GM18502 (cell line): ENCODE results near the gene MYOM1.
A peak's percentile ranks its signal among the peaks of the same experiment; 100 is the strongest.
"Not testable (repeated sequence)": the region's sequence is repeated elsewhere in the genome, so short reads cannot be mapped to it uniquely, and the experiment has no call there.

Source experiments
- ATAC-seq: cut with Tn5 transposase; IDR thresholded peaks from one replicate; pipeline ENCODE4 v1.9.1; 2021; ENCODE audit warnings: mild to moderate bottlenecking; ENCODE audit not compliant: unreplicated experiment, poor library complexity

MYOM1 gene

GRCh38 chr18:3046216-3046808 is 173.5 kb downstream of the MYOM1 start:
- peak; percentile 70 for ATAC-seq

- ATAC-seq, result no peak
Observed at GRCh38 chr18:3044931-3045698, 174.7 kb downstream of the MYOM1 start.

GRCh38 chr18:3042379-3042778 is 177.4 kb downstream of the MYOM1 start:
- no peak for ATAC-seq

GRCh38 chr18:3041843-3042242 is 177.9 kb downstream of the MYOM1 start:
- no peak for ATAC-seq

GRCh38 chr18:3040881-3041280 is 178.9 kb downstream of the MYOM1 start:
- ATAC-seq, result no peak

- ATAC-seq, result no peak
Observed at GRCh38 chr18:3040173-3040572, 179.6 kb downstream of the MYOM1 start.

- peak; percentile 100 for ATAC-seq
Observed at GRCh38 chr18:3037423-3037915, 182.3 kb downstream of the MYOM1 start.

- ATAC-seq, result no peak
Observed at GRCh38 chr18:3036108-3036507, 183.7 kb downstream of the MYOM1 start.

- ATAC-seq, result no peak
Observed at GRCh38 chr18:3035635-3036034, 184.1 kb downstream of the MYOM1 start.

- ATAC-seq, result no peak
Observed at GRCh38 chr18:3032721-3033120, 187.0 kb downstream of the MYOM1 start.

GRCh38 chr18:3029215-3029952 is 190.4 kb downstream of the MYOM1 start:
- ATAC-seq, result no peak

GRCh38 chr18:3028115-3028514 is 191.7 kb downstream of the MYOM1 start:
- not testable (repeated sequence) for ATAC-seq

GRCh38 chr18:3027370-3027891 is 192.3 kb downstream of the MYOM1 start:
- ATAC-seq, result no peak

GRCh38 chr18:3025544-3025943 is 194.2 kb downstream of the MYOM1 start:
- ATAC-seq, result no peak

GRCh38 chr18:3023603-3024002 is 196.2 kb downstream of the MYOM1 start:
- not testable (repeated sequence) for ATAC-seq
